HFF-Myc (cell line): ENCODE data around the gene SCGB3A1.

Source experiments
- DNase-seq: peaks from one replicate; pipeline ENCODE4 v3.0.0-alpha.2; 2011; ENCODE audit warnings: low read depth; ENCODE audit errors: extremely low read depth
- H3K4me3 ChIP-seq: replicated peaks from 2 replicates; pipeline ENCODE4 v1.5.1; 2011; ENCODE audit warnings: low read depth, mild to moderate bottlenecking, control low read depth, low read length
- CTCF ChIP-seq: IDR thresholded peaks from 2 replicates; pipeline ENCODE4 v1.5.1; 2012; ENCODE audit warnings: mild to moderate bottlenecking, low read depth, low read length, control low read depth; ENCODE audit errors: missing control alignments

The SCGB3A1 gene

GRCh38 chr5:180599981-180600553 is 8.8 kb upstream of the SCGB3A1 start:
- no peak overlapping the region for H3K4me3 ChIP-seq
- TF ChIP-seq CTCF, result no peak
- DNase-seq, result no peak

GRCh38 chr5:180599590-180599914 is 8.3 kb upstream of the SCGB3A1 start:
- DNase-seq, result no peak
- TF ChIP-seq CTCF, result no peak
- no peak overlapping the region for H3K4me3 ChIP-seq

GRCh38 chr5:180598797-180599589 is 7.7 kb upstream of the SCGB3A1 start:
- no peak for TF ChIP-seq CTCF
- DNase-seq, result no peak
- H3K4me3 ChIP-seq, result no peak overlapping the region

GRCh38 chr5:180598316-180598701 is 7.0 kb upstream of the SCGB3A1 start:
- no peak for TF ChIP-seq CTCF
- no peak for DNase-seq

GRCh38 chr5:180596668-180597231 is 5.5 kb upstream of the SCGB3A1 start:
- H3K4me3 ChIP-seq, result no peak overlapping the region
- DNase-seq, result no peak
- TF ChIP-seq CTCF, result no peak

More at GRCh38 chr5:180598316-180598701, 7.0 kb upstream of the SCGB3A1 start:
- no peak overlapping the region for H3K4me3 ChIP-seq

- H3K4me3 ChIP-seq, result no peak overlapping the region
- no peak for DNase-seq
- TF ChIP-seq CTCF, result no peak
Measured at GRCh38 chr5:180596115-180596667, 4.9 kb upstream of the SCGB3A1 start.
